ACC112 (cell line): Measurements from ENCODE around the gene CTSH.
"Not testable (repeated sequence)": the region's sequence is repeated elsewhere in the genome, so short reads cannot be mapped to it uniquely, and the experiment has no call there.

Experiments used
- H2AFZ ChIP-seq: fragments of 200-600 bp; sonication (generic); one replicate; pipeline ENCODE4 v1.6.0; 2017; ENCODE audit warnings: antibody characterized with exemption, low read length; ENCODE audit not compliant: unreplicated experiment
- H3K27ac ChIP-seq: fragments of 200-600 bp; sonication (generic); 2 replicates; pipeline ENCODE4 v1.5.1; 2014; ENCODE audit warnings: low read depth, mild to moderate bottlenecking, antibody characterized with exemption, low read length, moderate library complexity
- H3K27me3 ChIP-seq: fragments of 200-600 bp; sonication (generic); 2 replicates; pipeline ENCODE4 v1.6.1; 2014; ENCODE audit warnings: mild to moderate bottlenecking, antibody characterized with exemption, low read length, moderate library complexity, mixed read lengths; ENCODE audit not compliant: insufficient read depth
- H3K36me3 ChIP-seq: fragments of 200-600 bp; sonication (generic); 2 replicates; pipeline ENCODE4 v1.6.1; 2016; ENCODE audit warnings: mild to moderate bottlenecking, antibody characterized with exemption, low read length, moderate library complexity, mixed read lengths; ENCODE audit not compliant: insufficient read depth
- H3K4me1 ChIP-seq: fragments of 200-600 bp; sonication (generic); one replicate; pipeline ENCODE4 v1.6.1; 2016; ENCODE audit warnings: low read length, mixed read lengths; ENCODE audit not compliant: insufficient read depth, unreplicated experiment, control insufficient read depth
- H3K4me3 ChIP-seq: fragments of 200-600 bp; sonication (generic); 2 replicates; pipeline ENCODE4 v1.5.1; 2014; ENCODE audit warnings: mild to moderate bottlenecking, low read depth, low read length
- H3K79me2 ChIP-seq: fragments of 200-600 bp; sonication (generic); one replicate; pipeline ENCODE4 v1.6.0; 2016; ENCODE audit warnings: low read length; ENCODE audit not compliant: control insufficient read depth, unreplicated experiment, insufficient read depth

Gene CTSH

GRCh38 chr15:78879517-78880241 is 65.2 kb downstream of the CTSH start:
- Histone ChIP-seq H2AFZ (no peak overlapping the region), H3K27ac (peak overlapping the region; percentile 76)

GRCh38 chr15:78878356-78878755 is 66.5 kb downstream of the CTSH start:
- Histone ChIP-seq H3K36me3 (peaks cover 28% of the 10 kb centered on the region), H3K27me3 (no peaks in the 10 kb centered on the region), H3K27ac (peak overlapping the region; percentile 76), H3K4me3 (peak overlapping the region; percentile 52), H2AFZ (no peak overlapping the region), H3K79me2 (peaks cover 98% of the 10 kb centered on the region), H3K4me1 (peaks cover 72% of the 10 kb centered on the region)

More at GRCh38 chr15:78879517-78880241, 65.2 kb downstream of the CTSH start:
- peaks cover 73% of the 10 kb centered on the region for H3K4me1 ChIP-seq
- peaks cover 34% of the 10 kb centered on the region for H3K36me3 ChIP-seq
- peak overlapping the region; percentile 48 for H3K4me3 ChIP-seq
- H3K79me2 ChIP-seq: peaks cover 98% of the 10 kb centered on the region
- no peaks in the 10 kb centered on the region for H3K27me3 ChIP-seq

- not testable (repeated sequence) for H3K4me3 ChIP-seq
- H3K4me1 ChIP-seq: peaks cover 67% of the 10 kb centered on the region
Observed at GRCh38 chr15:78876954-78877353, 67.9 kb downstream of the CTSH start.

GRCh38 chr15:78875107-78875914 is 69.5 kb downstream of the CTSH start:
- H3K4me1 ChIP-seq: peaks cover 51% of the 10 kb centered on the region
- no peak overlapping the region for H2AFZ ChIP-seq
- no peaks in the 10 kb centered on the region for H3K27me3 ChIP-seq
- H3K79me2 ChIP-seq: peaks cover 72% of the 10 kb centered on the region
- peaks cover 7% of the 10 kb centered on the region for H3K36me3 ChIP-seq
- peak overlapping the region; percentile 100 for H3K4me3 ChIP-seq
- peak overlapping the region; percentile 97; the same call in 1 of the 2 replicates for H3K27ac ChIP-seq

More at GRCh38 chr15:78876954-78877353, 67.9 kb downstream of the CTSH start:
- Histone ChIP-seq H3K36me3 (peaks cover 19% of the 10 kb centered on the region), H3K79me2 (peaks cover 88% of the 10 kb centered on the region)
- not testable (repeated sequence) for H2AFZ ChIP-seq, H3K27ac ChIP-seq, H3K27me3 ChIP-seq

GRCh38 chr15:78873793-78874765 is 70.8 kb downstream of the CTSH start:
- Histone ChIP-seq H3K27ac (peak overlapping the region; percentile 97), H3K4me1 (peaks cover 38% of the 10 kb centered on the region), H3K36me3 (peaks cover 2% of the 10 kb centered on the region; the same call in 1 of the 2 replicates), H2AFZ (no peak overlapping the region), H3K4me3 (peak overlapping the region; percentile 100), H3K27me3 (no peaks in the 10 kb centered on the region), H3K79me2 (peaks cover 60% of the 10 kb centered on the region)

GRCh38 chr15:78872972-78873792 is 71.7 kb downstream of the CTSH start:
- Histone ChIP-seq H3K4me3 (peak overlapping the region; percentile 100), H2AFZ (no peak overlapping the region), H3K79me2 (peaks cover 51% of the 10 kb centered on the region), H3K36me3 (peaks cover 2% of the 10 kb centered on the region; the same call in 1 of the 2 replicates), H3K27me3 (no peaks in the 10 kb centered on the region), H3K27ac (peak overlapping the region; percentile 97), H3K4me1 (peaks cover 29% of the 10 kb centered on the region)

- Histone ChIP-seq H3K4me3 (peak within 1 kb of the TSS; percentile 100), H3K79me2 (peaks cover 43% of the 10 kb centered on the region), H3K4me1 (peaks cover 21% of the 10 kb centered on the region), H3K27ac (peak within 1 kb of the TSS; percentile 97), H3K36me3 (0 out of 2 replicates have a peak, but pooled peaks cover under 1% of the 10 kb centered on the region), H2AFZ (peak within 1 kb of the TSS; percentile 98), H3K27me3 (no peaks in the 10 kb centered on the region)
Observed at GRCh38 chr15:78872155-78872971, 72.5 kb downstream of the CTSH start, which contains the start of gene MORF4L1. TSS of gene MORF4L1 (plus strand) at chr15:78872890. CDS start at chr15:78873018, 128 bp downstream.

GRCh38 chr15:78871483-78872127 is 73.2 kb downstream of the CTSH start:
- not testable (repeated sequence) for H3K4me3 ChIP-seq, H3K36me3 ChIP-seq, H3K27me3 ChIP-seq
- peaks cover 35% of the 10 kb centered on the region for H3K79me2 ChIP-seq
- peak overlapping the region; percentile 70; the same call in 1 of the 2 replicates for H3K27ac ChIP-seq
- H3K4me1 ChIP-seq: peaks cover 17% of the 10 kb centered on the region
- H2AFZ ChIP-seq: peak overlapping the region; percentile 98
